ENCODE data around the gene CLCNKA.

GRCh38 chr1:16017076-16017460 is 4.8 kb upstream of the CLCNKA start:
- TF ChIP-seq CTCF (IDR thresholded peaks at IDR 0.05; ENCODE audit: borderline replicate concordance, extremely low read depth, low read length, poor library complexity, severe bottlenecking) = no peak
- no peak for TF ChIP-seq EZH2 (IDR thresholded peaks at IDR 0.05; ENCODE audit: borderline replicate concordance, low read depth, low read length, severe bottlenecking)
